SU-DHL-6 (cell line): ENCODE data around the gene SERPINA12.

Experiments used
- H2AFZ ChIP-seq: fragments of 200-600 bp; sonication (generic); 2 replicates; pipeline ENCODE4 v1.6.1; 2014; ENCODE audit warnings: low read depth, mild to moderate bottlenecking, moderate library complexity, mixed read lengths, antibody characterized with exemption, low read length; ENCODE audit not compliant: severe bottlenecking
- H3F3A ChIP-seq: fragments of 200-600 bp; shearing (Covaris generic); 2 replicates; pipeline ENCODE4 v1.6.0; 2016; ENCODE audit warnings: antibody characterized with exemption, mild to moderate bottlenecking; ENCODE audit not compliant: insufficient read depth
- H3K27ac ChIP-seq: fragments of 200-600 bp; sonication (generic); 2 replicates; pipeline ENCODE4 v1.5.1; 2016; ENCODE audit warnings: low read depth, mild to moderate bottlenecking, low read length, moderate library complexity, mixed read lengths
- H3K27me3 ChIP-seq: fragments of 200-600 bp; sonication (generic), shearing (Covaris generic); 2 replicates; pipeline ENCODE4 v1.6.0; 2014; ENCODE audit warnings: mild to moderate bottlenecking, low read length
- H3K36me3 ChIP-seq: fragments of 200-600 bp; sonication (generic); 2 replicates; pipeline ENCODE4 v1.6.1; 2014; ENCODE audit warnings: mild to moderate bottlenecking, low read length, mixed read lengths
- H3K4me2 ChIP-seq: fragments of 300-600, 200-600 bp; shearing (Covaris generic), sonication (generic); 2 replicates; pipeline ENCODE4 v1.6.0; 2014; ENCODE audit warnings: low read length, low read depth, mild to moderate bottlenecking; ENCODE audit not compliant: poor library complexity, severe bottlenecking
- H3K4me3 ChIP-seq: fragments of 200-600 bp; sonication (generic); 2 replicates; pipeline ENCODE4 v1.5.1; 2014; ENCODE audit warnings: antibody characterized with exemption, low read length, mild to moderate bottlenecking, mixed read lengths; ENCODE audit not compliant: insufficient read depth, poor library complexity, severe bottlenecking
- H3K79me2 ChIP-seq: fragments of 200-600 bp; sonication (generic); 2 replicates; pipeline ENCODE4 v1.6.1; 2014; ENCODE audit warnings: mild to moderate bottlenecking, low read length, moderate library complexity; ENCODE audit not compliant: insufficient read depth
- H3K9ac ChIP-seq: fragments of 200-600 bp; sonication (generic); 2 replicates; pipeline ENCODE4 v1.7.0; 2014; ENCODE audit warnings: mild to moderate bottlenecking, low read length
- H3K9me2 ChIP-seq: fragments of 200-600 bp; sonication (generic); replicated peaks from 2 replicates; pipeline ENCODE4 v1.6.1; 2014; ENCODE audit warnings: low read length; ENCODE audit not compliant: insufficient read depth
- H3K9me3 ChIP-seq: fragments of 200-600 bp; sonication (generic); 2 replicates; pipeline ENCODE4 v1.6.1; 2014; ENCODE audit warnings: low read length, mixed read lengths; ENCODE audit not compliant: insufficient read depth
- H4K20me1 ChIP-seq: fragments of 200-600 bp; sonication (generic); 2 replicates; pipeline ENCODE4 v1.6.1; 2014; ENCODE audit warnings: low read depth, mild to moderate bottlenecking, antibody characterized with exemption, low read length, moderate library complexity, mixed read lengths
- CTCF ChIP-seq: fragments of 200-600 bp; sonication (generic); IDR thresholded peaks from one replicate; pipeline ENCODE4 v1.5.1; 2017; ENCODE audit warnings: antibody characterized with exemption, mild to moderate bottlenecking, low read length, moderate library complexity; ENCODE audit not compliant: insufficient read depth, poor library complexity, severe bottlenecking
- EZH2phosphoT487 ChIP-seq: fragments of 200-600 bp; sonication (generic), shearing (Covaris generic); conservative IDR thresholded peaks from 2 replicates; pipeline ENCODE4 v1.6.1; 2018; ENCODE audit warnings: mild to moderate bottlenecking, antibody characterized with exemption, low read length, moderate library complexity, mixed read lengths

The SERPINA12 gene

DNA sequence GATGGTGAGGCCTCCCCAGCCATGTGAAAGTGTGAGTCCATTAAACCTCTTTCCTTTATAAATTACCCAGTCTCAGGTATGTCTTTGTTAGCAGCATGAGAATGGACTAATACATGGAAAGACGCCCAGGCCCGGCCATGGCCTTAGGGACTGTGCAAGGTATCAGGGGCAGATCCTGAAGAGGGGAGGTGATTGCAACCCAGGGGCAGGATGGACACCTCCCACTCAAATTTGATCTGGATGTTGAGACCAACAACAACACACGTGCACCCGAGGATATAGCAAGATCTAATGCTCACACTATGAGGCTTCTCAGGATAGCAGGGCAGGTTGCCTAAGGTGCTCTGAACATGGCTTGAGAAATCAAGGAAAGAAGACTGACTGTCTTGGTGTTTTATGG lies 38.5 kb upstream of the SERPINA12 start:
- Histone ChIP-seq H4K20me1 (no peaks in the 10 kb centered on the region), H2AFZ (no peak overlapping the region), H3K9me2 (no peaks in the 10 kb centered on the region), H3K79me2 (no peaks in the 10 kb centered on the region), H3K4me2 (no peak overlapping the region), H3F3A (no peaks in the 10 kb centered on the region), H3K4me3 (no peak overlapping the region), H3K9ac (no peak overlapping the region), H3K27me3 (no peaks in the 10 kb centered on the region), H3K9me3 (no peaks in the 10 kb centered on the region), H3K27ac (no peak overlapping the region), H3K36me3 (no peaks in the 10 kb centered on the region)
- no peak for TF ChIP-seq CTCF
- TF ChIP-seq EZH2phosphoT487 = no peak

GRCh38 chr14:94547151-94547680 lies 37.9 kb upstream of the SERPINA12 start:
- TF ChIP-seq CTCF = no peak
- no peak for TF ChIP-seq EZH2phosphoT487
- H3K27ac ChIP-seq = no peak overlapping the region
- H3K9me2 ChIP-seq = no peaks in the 10 kb centered on the region

GRCh38 chr14:94545131-94545841 lies 36.0 kb upstream of the SERPINA12 start:
- H3K4me3 ChIP-seq = no peak overlapping the region
- no peaks in the 10 kb centered on the region for H3F3A ChIP-seq
- no peaks in the 10 kb centered on the region for H3K9me2 ChIP-seq
- H3K9ac ChIP-seq = no peak overlapping the region
- H2AFZ ChIP-seq = no peak overlapping the region
- no peak for TF ChIP-seq EZH2phosphoT487
- no peak for TF ChIP-seq CTCF
- H3K9me3 ChIP-seq = no peaks in the 10 kb centered on the region
- H3K36me3 ChIP-seq = no peaks in the 10 kb centered on the region
- H4K20me1 ChIP-seq = no peaks in the 10 kb centered on the region
- no peaks in the 10 kb centered on the region for H3K27me3 ChIP-seq
- H3K79me2 ChIP-seq = no peaks in the 10 kb centered on the region
- H3K27ac ChIP-seq = no peak overlapping the region
- no peak overlapping the region for H3K4me2 ChIP-seq

More at GRCh38 chr14:94547151-94547680, 37.9 kb upstream of the SERPINA12 start:
- Histone ChIP-seq H3K4me3 (no peak overlapping the region), H4K20me1 (no peaks in the 10 kb centered on the region), H3K79me2 (no peaks in the 10 kb centered on the region), H3K4me2 (no peak overlapping the region), H3K9me3 (no peaks in the 10 kb centered on the region), H2AFZ (no peak overlapping the region), H3K9ac (no peak overlapping the region), H3F3A (no peaks in the 10 kb centered on the region), H3K36me3 (no peaks in the 10 kb centered on the region), H3K27me3 (no peaks in the 10 kb centered on the region)
